Activated CD4-positive, alpha-beta T cell treated with anti-CD3 and anti-CD28 coated beads, Interleukin-2, amount 50 U/mL, for 16 hours (primary cell): ENCODE data around the gene DDX24.

Source experiments
- DNase-seq: peaks from one replicate; pipeline ENCODE4 v3.0.0-alpha.2; 2020

Gene DDX24

GRCh38 chr14:94029671-94030203 is 51.3 kb downstream of the DDX24 start:
- DNase-seq, result no peak

DNA sequence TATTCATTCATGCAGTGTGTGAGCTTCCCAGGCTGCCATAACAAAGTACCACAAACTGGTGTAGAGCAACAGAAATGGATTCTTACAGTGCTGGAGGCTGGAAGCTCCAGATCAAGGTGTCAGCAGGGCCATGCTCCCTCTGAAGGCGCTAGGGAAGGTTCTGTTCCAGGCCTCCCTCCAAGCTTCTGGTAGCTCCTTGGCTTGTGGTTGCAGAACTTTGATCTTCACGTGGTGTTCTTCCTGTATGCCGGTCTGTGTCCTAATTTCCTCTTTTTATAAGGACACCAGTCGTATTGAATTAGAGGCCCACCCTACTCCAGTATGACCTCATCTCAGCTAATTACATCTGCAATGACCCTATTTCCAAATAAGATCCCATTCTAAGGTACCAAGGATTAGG is 51.7 kb downstream of the DDX24 start:
- DNase-seq, result no peak

- peak; percentile 81 for DNase-seq
Observed at GRCh38 chr14:94028450-94028826, 52.6 kb downstream of the DDX24 start.

DNA sequence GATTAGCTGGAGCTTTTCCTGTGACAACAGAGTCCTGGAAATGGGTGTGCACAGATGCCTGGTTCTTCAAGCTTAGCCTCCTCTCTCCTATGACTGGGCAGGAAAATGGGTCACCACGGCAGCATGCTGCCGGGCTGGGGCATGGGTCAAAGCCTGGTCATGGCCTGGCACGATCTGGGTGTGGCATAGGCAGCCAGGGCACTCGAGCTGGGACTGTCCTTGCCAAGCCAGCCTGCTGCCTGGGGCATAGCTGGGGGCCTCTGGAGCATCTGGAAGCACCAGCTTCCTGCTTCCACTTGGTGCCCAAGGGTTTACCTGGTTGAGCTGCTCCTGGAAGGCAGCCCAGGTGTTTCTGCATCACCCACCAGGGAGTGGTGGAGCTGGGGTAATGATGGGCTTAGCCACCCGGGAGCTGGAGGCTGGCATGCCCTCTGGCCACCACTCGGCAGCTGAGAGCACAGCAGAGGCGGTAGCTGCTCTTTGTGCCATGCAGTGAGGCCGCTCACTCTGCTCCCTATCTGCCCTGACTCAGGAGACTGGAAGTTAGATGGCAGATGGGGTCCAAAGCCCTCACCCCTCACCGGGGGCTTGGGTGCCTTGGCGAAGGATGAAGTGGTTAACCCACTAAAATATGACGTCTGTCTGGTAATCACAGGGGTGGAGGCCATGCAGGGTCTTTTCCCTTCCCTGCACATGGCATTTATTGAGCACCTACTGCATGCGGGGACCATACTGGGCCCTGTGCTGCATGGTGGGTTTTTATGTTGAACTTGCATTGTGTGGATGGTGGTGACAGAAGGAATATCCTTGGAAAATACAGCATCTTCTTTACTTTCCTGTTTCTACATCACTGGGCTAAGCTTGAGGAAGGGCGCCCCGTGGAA is 53.2 kb downstream of the DDX24 start:
- no peak for DNase-seq

DNA sequence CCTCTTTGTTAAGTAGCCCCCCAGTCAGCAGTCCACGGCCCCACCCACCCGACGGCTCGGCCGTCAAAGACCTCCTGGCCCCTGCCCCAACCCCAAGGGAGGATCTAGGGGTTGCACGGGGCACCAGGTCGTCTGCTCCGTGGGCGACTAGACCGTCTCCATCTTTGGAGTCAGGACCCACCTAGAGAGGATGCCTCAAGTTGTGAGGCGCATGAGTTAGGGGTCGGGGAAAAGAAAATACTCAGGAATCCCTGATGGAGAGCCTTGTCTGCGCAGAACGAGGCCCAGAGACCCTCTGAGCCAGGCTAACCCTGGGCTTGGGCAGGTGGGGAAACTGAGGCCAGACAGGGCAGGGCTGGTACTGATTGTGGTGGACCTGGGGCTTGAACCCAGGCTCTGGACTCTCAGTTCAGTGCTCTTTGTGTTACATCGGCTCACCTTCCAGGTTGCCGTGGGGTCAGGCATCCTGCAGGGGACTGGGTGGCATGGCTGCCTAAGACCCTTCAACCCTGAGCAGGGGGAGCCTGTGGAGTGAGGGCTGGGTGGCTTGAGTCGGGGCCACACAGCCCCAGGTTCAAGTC is 54.0 kb downstream of the DDX24 start:
- DNase-seq, result no peak

- peak; percentile 99 for DNase-seq
Observed at GRCh38 chr14:94026173-94026888, 54.7 kb downstream of the DDX24 start, which contains the start of gene OTUB2. OTUB2 (plus strand) TSS chr14:94026340; CDS start chr14:94026538, 198 bp downstream.

DNA sequence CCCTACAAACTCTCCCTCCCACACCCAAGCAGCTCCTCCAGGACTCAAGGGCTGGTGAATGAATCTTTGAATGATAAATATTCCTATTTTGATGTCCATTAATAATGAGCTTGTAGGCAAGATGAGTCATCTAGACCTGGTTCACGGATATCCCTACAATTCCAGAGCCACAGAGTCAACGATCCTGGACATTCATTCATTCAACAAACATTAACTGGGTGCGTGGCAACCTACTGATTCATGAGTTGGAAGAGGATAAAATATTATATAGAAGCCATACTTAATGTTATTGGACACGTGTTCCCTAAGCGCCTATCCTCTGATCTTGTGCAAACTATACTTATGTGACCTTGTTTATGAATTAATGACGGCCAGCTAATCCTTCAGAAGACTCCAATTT is 55.3 kb downstream of the DDX24 start:
- no peak for DNase-seq

GRCh38 chr14:94024549-94024948 is 56.5 kb downstream of the DDX24 start:
- no peak for DNase-seq

DNA sequence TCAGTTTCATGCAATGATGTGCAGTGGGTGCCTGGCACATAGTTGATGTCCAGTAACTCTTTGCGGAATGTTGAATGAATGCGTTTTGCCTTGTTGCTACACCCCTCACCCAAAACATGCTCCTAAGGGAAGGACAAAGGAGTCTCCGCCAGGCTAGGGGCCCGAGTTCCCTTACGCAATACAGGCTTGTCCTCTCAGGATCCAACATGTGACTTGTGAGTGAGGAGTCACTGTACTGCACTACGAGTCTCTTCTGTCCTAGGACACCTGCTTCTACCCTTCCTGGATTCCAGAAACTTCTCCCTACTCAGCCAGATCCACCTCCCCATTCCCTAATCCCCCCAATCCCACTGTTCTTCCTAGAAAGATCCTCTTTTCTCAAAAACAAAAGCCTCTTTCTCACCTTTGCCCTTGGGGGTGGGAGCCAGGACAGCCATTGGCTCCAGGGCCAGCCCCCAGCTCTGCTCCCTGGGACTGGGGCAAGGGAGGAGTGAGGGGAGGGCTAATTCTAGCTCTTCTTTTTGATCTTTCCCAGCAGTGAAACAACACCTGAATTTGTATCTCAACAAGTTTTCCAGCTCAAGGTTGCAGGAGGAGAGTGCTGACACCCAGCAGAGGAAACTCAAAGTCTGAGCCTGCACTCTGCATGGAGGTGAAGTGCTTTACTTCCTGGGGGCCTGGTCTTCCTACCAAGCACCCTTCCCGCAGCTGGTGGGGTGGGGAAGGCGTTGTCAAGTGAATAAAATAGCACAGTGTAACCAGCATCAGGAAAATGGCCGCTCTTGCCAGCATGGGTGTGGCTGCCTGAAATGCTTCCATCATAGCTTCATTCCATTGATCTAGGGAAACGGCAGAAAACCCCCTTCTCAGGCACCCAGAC is 58.2 kb downstream of the DDX24 start:
- no peak for DNase-seq

DNA sequence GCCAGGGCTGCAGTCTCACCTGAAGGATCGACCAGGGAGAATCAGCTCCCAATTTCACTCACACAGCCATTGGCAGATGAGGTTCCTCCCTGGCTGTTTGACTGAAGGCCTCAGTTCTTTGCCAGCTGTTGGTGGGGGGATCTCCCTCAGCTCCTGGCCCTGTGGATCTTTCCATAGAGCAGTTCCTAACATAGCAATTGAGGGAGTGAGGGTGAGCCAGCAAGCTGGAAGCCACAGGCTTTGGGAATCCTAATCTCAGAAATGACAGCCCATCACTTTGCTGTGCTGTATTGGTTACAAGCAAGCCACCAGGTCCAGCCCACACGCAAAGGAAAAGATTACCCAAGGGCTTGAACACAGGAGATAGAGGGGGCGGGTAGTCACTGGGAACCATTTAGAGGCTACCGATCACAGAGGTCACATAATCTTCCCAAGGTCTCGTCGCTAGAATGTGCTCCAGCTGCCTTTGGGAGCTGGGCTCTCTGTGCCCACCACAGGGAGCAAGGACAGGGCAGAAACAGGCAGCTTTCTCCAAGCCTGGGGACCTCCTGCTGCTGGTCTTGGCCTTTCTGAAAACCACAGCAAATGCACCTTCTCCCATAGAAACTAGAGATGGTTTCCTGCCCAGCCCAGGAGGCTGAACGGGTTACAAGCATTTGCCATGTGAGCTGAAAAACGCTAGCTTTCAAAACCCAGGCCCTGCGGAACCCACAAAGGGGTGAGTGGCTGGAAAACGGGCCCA is 59.4 kb downstream of the DDX24 start:
- peak; percentile 66 for DNase-seq

DNA sequence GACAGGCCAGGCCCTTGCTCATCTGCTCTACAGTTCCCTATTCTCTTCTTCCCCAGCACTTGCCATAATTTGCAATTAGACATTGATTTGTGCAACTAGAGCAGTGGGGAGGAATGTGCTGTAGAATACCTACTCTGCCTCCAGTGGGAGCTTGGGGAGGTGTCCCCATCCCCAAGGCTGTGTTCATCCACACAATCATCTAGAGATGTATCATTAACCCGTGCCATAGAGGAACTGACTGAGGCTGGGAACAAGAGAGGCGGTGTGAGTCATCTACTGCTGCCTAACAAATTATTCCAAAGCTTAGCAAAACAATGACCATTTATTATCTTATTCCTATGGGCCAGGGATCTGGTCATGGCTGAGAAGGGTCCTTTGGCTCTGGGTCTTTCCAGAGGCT is 60.0 kb downstream of the DDX24 start:
- no peak for DNase-seq

DNA sequence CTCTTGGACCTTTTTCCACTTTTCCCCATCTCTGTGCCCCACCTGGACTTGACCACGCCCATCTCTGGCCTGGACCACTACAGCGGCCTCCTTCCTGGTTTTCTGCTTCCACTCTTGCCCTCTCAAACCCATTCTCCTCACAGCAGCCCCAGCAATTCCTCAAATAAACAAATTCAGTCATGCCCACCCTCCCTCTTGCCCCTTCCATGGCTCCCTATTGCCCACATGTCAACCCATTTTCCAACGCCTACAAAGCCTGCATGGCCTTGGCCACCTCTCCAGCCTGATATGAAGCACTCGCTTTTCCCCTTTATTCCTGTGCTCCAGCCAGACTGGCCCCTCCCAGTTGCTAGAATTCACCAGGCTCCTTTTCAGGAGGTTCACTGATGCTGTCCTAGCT is 60.7 kb downstream of the DDX24 start:
- DNase-seq, result no peak

- no peak for DNase-seq
Observed at GRCh38 chr14:94019329-94019728, 61.7 kb downstream of the DDX24 start.

- DNase-seq, result no peak
Observed at GRCh38 chr14:94018308-94018707, 62.7 kb downstream of the DDX24 start.

GRCh38 chr14:94016446-94016976 is 64.5 kb downstream of the DDX24 start:
- DNase-seq, result no peak

GRCh38 chr14:94015223-94015622 is 65.8 kb downstream of the DDX24 start:
- no peak for DNase-seq

DNA sequence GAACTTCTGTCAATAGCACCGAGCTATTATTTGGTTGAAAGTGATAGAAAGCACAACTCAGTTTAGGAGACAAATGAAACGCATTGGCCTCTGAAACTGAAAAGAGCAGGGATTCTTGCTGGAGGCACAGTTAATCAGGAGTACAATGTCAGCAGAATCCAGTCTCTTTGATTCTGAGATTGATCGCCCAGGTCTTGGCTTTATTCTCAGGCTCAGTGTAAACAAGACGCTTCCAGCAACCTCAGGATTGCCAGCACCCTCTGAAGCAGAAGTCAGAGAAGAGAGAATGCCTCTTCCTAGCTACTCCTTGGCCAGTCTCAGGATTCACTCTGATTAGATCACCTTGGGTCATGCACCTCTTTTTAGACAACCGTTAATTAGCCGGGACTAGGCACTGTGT is 66.6 kb downstream of the DDX24 start:
- no peak for DNase-seq

GRCh38 chr14:94011795-94012194 is 69.2 kb downstream of the DDX24 start:
- DNase-seq, result no peak

GRCh38 chr14:94010625-94011024 is 70.4 kb downstream of the DDX24 start:
- no peak for DNase-seq

DNA sequence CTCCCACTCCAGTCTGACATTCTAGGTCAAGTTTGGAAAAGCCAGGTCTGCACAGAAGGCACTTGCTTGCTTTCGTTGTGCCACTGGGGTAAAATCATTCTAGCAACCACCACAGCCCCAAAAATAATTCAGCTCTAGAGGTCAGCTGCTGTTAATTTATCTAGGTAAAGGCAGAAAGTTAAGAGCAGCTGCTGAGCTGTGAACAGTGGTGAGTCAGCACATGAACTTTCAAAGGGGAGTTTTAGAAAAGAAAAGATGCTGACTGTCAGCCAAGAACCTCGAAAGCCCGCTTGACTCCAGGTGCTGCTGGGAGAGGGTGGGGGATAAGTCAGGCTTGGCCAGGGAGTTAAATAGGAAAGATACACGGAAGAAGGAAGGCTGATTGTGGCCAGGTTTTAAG is 71.2 kb downstream of the DDX24 start:
- no peak for DNase-seq

- peak; percentile 59 for DNase-seq
Observed at GRCh38 chr14:94008234-94008633, 72.8 kb downstream of the DDX24 start.
